Prostate gland (tissue), 2 donors: ENCODE measurements around the gene APOA4.

Experiments
- POLR2A ChIP-seq: fragments of 450-650 bp; IDR thresholded peaks from one replicate; pipeline ENCODE4 v1.6.1; 2016; ENCODE audit warnings: antibody characterized with exemption, mild to moderate bottlenecking
- TF ChIP-seq, protein P1 (sequence below), 4 experiments: fragments of 200-600 bp in 2 of 4; fragments of 450-650 bp in 2 of 4; sonication (generic) in 2 of 4; IDR thresholded peaks; 1 replicate in 3 of 4; 2 replicates in 1 of 4; pipeline ENCODE4 v1.5.1; 2016 to 2019; ENCODE audit warnings: antibody characterized with exemption in 4 of 4, mild to moderate bottlenecking in 2 of 4, moderate library complexity in 2 of 4

DNA sequence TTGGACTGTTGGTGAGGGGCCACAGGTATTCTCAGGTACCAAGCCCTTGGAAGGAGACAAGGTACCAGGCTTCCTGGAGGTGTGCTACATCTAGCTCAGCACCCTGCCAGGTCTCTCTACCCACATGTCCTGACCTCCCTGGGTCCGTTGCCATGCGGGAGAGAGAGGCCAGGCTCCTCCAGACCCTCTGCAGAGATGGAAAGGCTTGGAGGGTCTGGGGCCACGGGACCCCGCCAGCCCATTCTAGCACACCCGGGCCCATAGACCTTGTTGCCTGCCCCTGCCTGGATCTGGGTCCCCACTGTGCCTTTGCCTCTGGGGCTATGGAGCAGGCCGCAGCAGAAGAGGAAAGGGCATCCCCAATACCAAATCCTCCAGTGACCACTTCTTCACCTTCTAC lies 4.4 kb upstream of the APOA4 start:
- TF ChIP-seq, protein P1, sequence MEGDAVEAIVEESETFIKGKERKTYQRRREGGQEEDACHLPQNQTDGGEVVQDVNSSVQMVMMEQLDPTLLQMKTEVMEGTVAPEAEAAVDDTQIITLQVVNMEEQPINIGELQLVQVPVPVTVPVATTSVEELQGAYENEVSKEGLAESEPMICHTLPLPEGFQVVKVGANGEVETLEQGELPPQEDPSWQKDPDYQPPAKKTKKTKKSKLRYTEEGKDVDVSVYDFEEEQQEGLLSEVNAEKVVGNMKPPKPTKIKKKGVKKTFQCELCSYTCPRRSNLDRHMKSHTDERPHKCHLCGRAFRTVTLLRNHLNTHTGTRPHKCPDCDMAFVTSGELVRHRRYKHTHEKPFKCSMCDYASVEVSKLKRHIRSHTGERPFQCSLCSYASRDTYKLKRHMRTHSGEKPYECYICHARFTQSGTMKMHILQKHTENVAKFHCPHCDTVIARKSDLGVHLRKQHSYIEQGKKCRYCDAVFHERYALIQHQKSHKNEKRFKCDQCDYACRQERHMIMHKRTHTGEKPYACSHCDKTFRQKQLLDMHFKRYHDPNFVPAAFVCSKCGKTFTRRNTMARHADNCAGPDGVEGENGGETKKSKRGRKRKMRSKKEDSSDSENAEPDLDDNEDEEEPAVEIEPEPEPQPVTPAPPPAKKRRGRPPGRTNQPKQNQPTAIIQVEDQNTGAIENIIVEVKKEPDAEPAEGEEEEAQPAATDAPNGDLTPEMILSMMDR (IDR thresholded peaks at IDR 0.05): no peak
- TF ChIP-seq POLR2A: no peak
